GM12873 (cell line): ENCODE measurements around the gene THRA.

Experiments used
- CTCF ChIP-seq: IDR thresholded peaks from 2 replicates; pipeline ENCODE4 v1.5.1; 2012; ENCODE audit warnings: low read depth, mild to moderate bottlenecking, moderate library complexity, low read length, control low read depth; ENCODE audit not compliant: insufficient read depth; ENCODE audit errors: missing control alignments

Gene THRA

DNA sequence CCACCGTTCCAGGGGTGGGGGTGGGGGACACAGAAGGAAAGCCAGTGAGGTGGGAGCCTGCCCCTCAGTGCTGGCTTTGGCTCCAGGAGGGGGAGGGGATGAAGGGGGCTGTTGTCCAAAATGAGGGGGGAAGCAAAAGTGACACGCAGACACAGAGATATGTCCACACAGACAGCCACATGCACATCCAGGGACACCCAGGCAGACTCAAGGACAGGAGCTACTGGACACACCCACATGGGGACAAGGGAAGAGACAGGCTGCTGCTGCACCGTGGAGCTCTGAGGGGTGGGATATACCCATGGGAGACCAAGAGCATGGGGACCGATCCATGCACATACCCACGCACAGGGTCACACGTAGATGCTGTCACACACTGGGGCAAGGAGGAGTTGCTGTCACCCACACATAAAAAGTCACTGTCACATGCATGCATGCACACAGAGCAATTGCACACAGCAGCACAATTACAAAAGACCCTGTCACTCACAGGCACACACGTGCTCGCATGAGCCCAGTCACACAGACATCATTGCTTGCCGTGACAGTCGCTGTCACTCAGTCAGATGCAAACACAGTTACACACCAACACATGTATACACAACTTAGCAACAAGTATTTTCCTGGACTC, 1.3 kb downstream of the THRA start:
- no peak for TF ChIP-seq CTCF

DNA sequence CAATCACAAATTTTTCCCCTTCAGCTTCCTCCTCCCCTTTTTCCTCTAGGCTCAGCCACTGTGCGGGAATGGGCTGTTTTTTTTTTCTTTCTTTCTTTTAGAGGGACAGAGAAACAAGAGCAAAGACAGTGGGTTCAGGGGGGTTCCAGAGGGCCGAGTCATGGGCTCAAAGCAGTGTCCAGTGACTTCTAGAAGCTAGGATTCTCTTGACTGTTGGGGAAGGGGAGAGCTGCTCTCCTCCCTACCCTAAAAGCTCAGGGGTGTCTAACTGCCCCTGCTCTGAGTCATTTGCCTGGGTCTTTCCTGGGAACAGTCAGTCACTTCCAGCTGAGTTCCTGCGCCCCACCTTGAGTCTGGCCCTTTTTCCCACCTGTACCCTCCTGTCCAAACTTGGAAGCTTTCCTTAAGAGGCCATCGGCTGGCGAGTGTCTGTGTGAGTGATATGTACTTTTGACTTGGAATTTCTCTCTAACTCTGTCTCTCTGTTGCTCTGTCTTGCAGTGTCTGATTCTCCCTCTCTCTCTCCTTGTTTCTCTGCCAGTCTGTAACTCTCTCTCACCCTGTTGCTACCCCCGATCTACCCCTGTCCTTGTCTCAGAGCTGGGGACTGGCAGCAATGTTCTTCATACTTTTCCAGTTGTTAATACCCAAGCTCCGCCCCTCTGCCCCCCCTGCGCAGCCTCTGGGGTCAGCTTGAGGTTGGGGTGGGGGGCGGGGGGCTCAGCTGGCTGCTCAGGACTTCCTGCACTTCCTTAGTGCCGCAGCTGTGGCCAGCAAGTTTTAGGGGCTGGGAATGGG, 2.4 kb downstream of the THRA start:
- TF ChIP-seq CTCF, result no peak

GRCh38 chr17:40065769-40066510, 3.2 kb downstream of the THRA start:
- TF ChIP-seq CTCF, result no peak

DNA sequence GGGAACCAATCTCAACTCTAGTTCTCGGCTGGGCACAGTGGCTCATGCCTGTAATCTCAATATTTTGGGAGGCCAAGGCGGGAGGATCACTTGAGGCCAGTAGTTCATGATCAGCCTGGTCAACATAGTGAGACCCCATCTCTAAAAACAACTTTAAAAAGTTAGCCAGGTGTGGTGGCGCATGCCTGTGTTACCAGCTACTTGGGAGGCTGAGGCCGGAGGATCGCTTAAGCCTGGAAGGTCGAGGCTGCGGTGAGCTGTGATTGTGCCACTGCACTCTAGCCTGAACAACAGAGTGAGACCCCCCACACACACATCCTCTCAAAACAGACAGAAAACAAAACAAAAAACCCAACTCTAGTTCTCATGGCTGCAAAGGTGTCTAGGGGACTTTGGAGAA, 4.9 kb downstream of the THRA start:
- no peak for TF ChIP-seq CTCF

GRCh38 chr17:40068129-40068581, 5.4 kb downstream of the THRA start:
- TF ChIP-seq CTCF, result no peak

- TF ChIP-seq CTCF, result no peak
These were observed 5.8 kb downstream of the THRA start for GRCh38 chr17:40068584-40068916.
